T-cell (primary cell): ENCODE data around the gene GRHL1. TPM values are rescaled to one million over a fixed set of nuclear protein-coding genes. Genes with fewer than 3 reads are reported as not detected.
A peak's percentile ranks its signal among the peaks of the same experiment; 100 is the strongest.

Source experiments
- ATAC-seq, 4 experiments: fragments of 200-7000 bp in 3 of 4; fragments of 150-1000 bp in 1 of 4; cut with Tn5 transposase; replicated peaks in 1 of 4; 1 replicate in 3 of 4; 2 replicates in 1 of 4; pipeline ENCODE4 v1.10.0; 2021; ENCODE audit warnings: moderate library complexity in 3 of 4, mild to moderate bottlenecking in 2 of 4, moderate number of reproducible peaks in 1 of 4
- CTCF ChIA-PET, 2 donors: fragments of 300-600 bp; sonication (Branson Sonifier 250); formaldehyde crosslinking; loops; one replicate each; lab custom pipeline; 2022; ENCODE audit warnings: antibody characterized with exemption in 2 of 2; lab: Charles Lee
- POLR2A ChIA-PET, 2 donors: fragments of 300-600 bp; sonication (Branson Sonifier 250); formaldehyde crosslinking; loops; one replicate each; lab custom pipeline; 2022; ENCODE audit warnings: antibody characterized with exemption in 2 of 2; lab: Charles Lee
- DNase-seq, 35 experiments: peaks; one replicate each; pipeline versions ENCODE4 v3.0.0 to v3.0.0-alpha.2; 2013 to 2023
- H3K27ac ChIP-seq: one replicate; pipeline ENCODE4 v1.5.1; 2013; ENCODE audit warnings: low read length
- H3K27me3 ChIP-seq, 2 experiments: replicated peaks in 1 of 2; 1 replicate in 1 of 2; 2 replicates in 1 of 2; pipeline versions ENCODE4 v1.6.1 to v1.7.0; 2013; ENCODE audit warnings: low read length in 1 of 2, mixed read lengths in 1 of 2; ENCODE audit not compliant: control insufficient read depth in 2 of 2, insufficient read depth in 2 of 2; ENCODE audit errors: extremely low read depth in 1 of 2
- H3K36me3 ChIP-seq, 2 donors: 1 replicate in 1 of 2; 2 replicates in 1 of 2; pipeline versions ENCODE4 v1.6.1 to v1.7.0; 2013; ENCODE audit warnings: low read length in 1 of 2; ENCODE audit not compliant: control insufficient read depth in 2 of 2, insufficient read depth in 1 of 2; ENCODE audit errors: extremely low read depth in 1 of 2
- H3K4me1 ChIP-seq, 2 experiments: 1 replicate in 1 of 2; 2 replicates in 1 of 2; pipeline versions ENCODE4 v1.6.1 to v1.7.0; 2013; ENCODE audit warnings: low read length in 2 of 2, mixed read lengths in 1 of 2; ENCODE audit not compliant: insufficient read depth in 2 of 2, control insufficient read depth in 1 of 2; ENCODE audit errors: extremely low read depth in 1 of 2
- H3K4me3 ChIP-seq, 2 donors: 1 replicate in 1 of 2; 2 replicates in 1 of 2; pipeline versions ENCODE4 v1.5.1 to v1.7.0; 2013; ENCODE audit warnings: mild to moderate bottlenecking in 2 of 2, low read length in 1 of 2, moderate library complexity in 1 of 2; ENCODE audit not compliant: control insufficient read depth in 1 of 2; ENCODE audit errors: extremely low read depth in 1 of 2
- H3K9me3 ChIP-seq: 2 replicates; pipeline ENCODE4 v1.7.0; 2013
- H3K27ac Mint-ChIP-seq, 2 donors: one replicate each; pipeline ENCODE4 v1.8.0; 2020 to 2021; ENCODE audit warnings: mild to moderate bottlenecking in 2 of 2, mixed read lengths in 2 of 2
- H3K27me3 Mint-ChIP-seq, 2 donors: one replicate each; pipeline ENCODE4 v1.8.0; 2021 to 2022; ENCODE audit warnings: mixed read lengths in 2 of 2
- H3K36me3 Mint-ChIP-seq: one replicate; pipeline ENCODE4 v1.8.0; 2021; ENCODE audit warnings: mixed read lengths
- H3K4me1 Mint-ChIP-seq, 3 donors: one replicate each; pipeline ENCODE4 v1.8.0; 2020 to 2022; ENCODE audit warnings: mixed read lengths in 3 of 3, mild to moderate bottlenecking in 1 of 3
- H3K4me3 Mint-ChIP-seq, 3 donors: one replicate each; pipeline ENCODE4 v1.8.0; 2020 to 2022; ENCODE audit warnings: mild to moderate bottlenecking in 3 of 3, mixed read lengths in 3 of 3, moderate library complexity in 3 of 3
- H3K9me3 Mint-ChIP-seq, 3 donors: one replicate each; pipeline ENCODE4 v1.8.0; 2020 to 2022; ENCODE audit warnings: mixed read lengths in 3 of 3
- WGBS: methylation state at CpG from one replicate; pipeline ENCODE4 v1.1.5; 2013; ENCODE audit warnings: missing lambda C conversion rate; ENCODE audit not compliant: insufficient coverage; 5-methylcytosine and 5-hydroxymethylcytosine counted together
- total RNA-seq, 35 experiments: library from RNA in 6 of 35; stranded (reverse) in 6 of 35; fragments of 120-200 nt in 1 of 35; gene quantifications; one replicate each; pipeline versions ENCODE4 v1.2.1 to v1.2.4 and lab custom pipeline; 2013 to 2026

GRHL1 gene
- total RNA-seq, 5 donors from 2014 or later (not counting 1 experiment from before 2014, with no cell fraction given): 0.07 to 0.61 (median 0.43) TPM

DNA sequence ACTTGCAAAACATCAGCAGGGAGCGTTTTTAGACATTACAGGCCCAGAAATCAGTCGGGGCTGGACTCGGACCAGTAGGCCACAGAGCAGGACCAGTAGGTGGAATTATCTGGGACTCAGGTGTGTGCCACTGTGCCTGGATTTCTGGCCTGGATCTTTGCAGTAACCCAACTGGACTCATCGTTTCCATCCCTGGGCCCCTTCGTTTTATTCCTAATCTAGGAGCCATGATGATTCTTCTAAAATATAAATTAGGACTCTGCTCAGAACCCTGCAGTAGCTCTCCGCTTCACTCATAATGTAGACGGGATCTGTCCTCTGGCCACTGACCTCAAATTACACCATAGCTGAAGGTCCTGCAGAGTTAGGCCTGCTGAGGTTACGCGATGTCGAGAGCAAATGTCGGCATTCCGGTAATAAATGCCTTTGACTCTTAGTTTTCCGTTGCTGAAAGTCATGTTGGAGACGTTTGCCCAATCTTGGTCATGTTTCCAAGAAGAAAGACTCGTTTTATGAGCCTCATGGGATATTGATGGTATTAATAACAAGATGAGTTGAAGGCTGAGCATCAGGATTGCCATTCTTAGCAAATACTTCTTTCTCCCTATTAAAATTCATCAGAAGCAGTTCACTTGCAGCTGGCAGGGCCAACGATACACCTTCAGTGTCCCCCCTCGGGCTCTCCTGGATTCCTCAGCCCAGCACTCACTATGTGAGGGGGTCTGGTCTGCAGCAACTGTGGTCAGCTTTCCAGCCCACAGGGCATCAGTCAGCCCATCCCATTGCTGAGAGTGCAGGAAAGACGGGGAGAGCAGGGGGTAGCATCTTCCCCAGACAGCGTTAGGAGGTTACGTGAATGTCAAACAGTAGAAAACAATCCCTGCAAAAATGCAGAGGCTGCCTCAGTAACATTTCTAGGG, 52.0 kb downstream of the GRHL1 start:
- 90% methylated on average over 16 of the region's 20 CpGs for WGBS
- no peak overlapping the region for H3K27ac Mint-ChIP-seq
- ChIA-PET POLR2A (no interaction called here), CTCF (no interaction called here)
- Histone ChIP-seq H3K9me3 (no peaks in the 10 kb centered on the region), H3K4me1 (no peaks in the 10 kb centered on the region), H3K27me3 (peaks cover 0 to 18% of the 10 kb centered on the region in 2 experiments), H3K27ac (no peak overlapping the region), H3K36me3 (no peaks in the 10 kb centered on the region), H3K4me3 (no peak overlapping the region)
- DNase-seq (no peak), ATAC-seq (no peak)
- peaks cover 0 to 1% (median 0%) of the 10 kb centered on the region in 3 donors for H3K4me1 Mint-ChIP-seq
- no peaks in the 10 kb centered on the region for H3K36me3 Mint-ChIP-seq
- H3K4me3 Mint-ChIP-seq: no peak overlapping the region
- H3K9me3 Mint-ChIP-seq: no peaks in the 10 kb centered on the region
- H3K27me3 Mint-ChIP-seq: peaks cover 3 to 22% of the 10 kb centered on the region in 2 donors

DNA sequence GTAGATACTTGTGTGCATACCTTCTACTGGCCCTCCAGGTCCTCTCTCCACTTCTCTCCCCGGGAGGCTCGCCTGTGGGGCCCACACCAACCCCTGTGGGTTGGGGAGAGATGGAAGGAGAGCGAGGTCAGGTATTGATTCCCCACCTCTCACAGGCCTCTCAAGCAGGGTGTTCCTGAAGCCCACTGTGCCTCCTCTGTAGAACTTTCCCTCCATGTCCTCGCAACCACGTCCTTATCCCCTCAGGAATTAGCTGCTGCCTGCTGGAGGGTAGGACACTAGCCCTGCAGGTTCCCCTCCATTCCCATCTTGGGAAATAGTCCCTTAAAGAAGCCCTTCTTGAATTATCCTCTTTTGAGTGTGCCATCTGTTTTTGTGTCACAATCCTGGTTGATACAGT, 52.9 kb downstream of the GRHL1 start:
- H3K9me3 Mint-ChIP-seq: no peaks in the 10 kb centered on the region
- ATAC-seq: no peak

DNA sequence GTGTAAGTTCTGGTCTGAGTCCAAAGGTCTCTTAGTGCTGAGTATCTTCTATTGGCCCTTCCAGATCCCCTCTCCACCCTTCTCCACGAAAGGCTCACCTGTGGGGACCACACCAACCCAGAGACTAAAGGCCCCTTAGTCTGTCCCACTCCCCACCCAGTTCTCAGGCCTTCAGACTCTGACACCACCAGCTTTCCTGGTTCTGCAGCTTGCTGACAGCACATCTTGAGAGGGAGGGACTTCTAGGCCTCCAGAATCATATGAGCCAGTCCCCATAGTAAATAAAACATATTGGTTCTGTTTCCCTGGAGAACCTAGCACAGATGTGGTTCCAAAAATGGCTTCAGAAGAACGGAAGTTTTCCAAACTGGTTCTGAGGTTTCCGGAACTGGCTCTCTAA, 53.3 kb downstream of the GRHL1 start:
- Mint-ChIP-seq H3K9me3 (no peaks in the 10 kb centered on the region), H3K4me3 (no peak overlapping the region), H3K36me3 (no peaks in the 10 kb centered on the region), H3K27ac (no peak overlapping the region), H3K4me1 (peaks cover 0 to 1% (median 0%) of the 10 kb centered on the region in 3 donors), H3K27me3 (peaks cover 3 to 26% of the 10 kb centered on the region in 2 donors)
- Histone ChIP-seq H3K36me3 (no peaks in the 10 kb centered on the region), H3K9me3 (no peaks in the 10 kb centered on the region), H3K27me3 (peaks cover 0 to 25% of the 10 kb centered on the region in 2 experiments), H3K4me3 (no peak overlapping the region), H3K27ac (no peak overlapping the region), H3K4me1 (no peaks in the 10 kb centered on the region)
- CTCF ChIA-PET: no interaction called here
- ATAC-seq (no peak), DNase-seq (no peak)
- POLR2A ChIA-PET: no interaction called here
- no CpG with 5 or more reads among the region's 3 CpGs for WGBS

More for the DNA sequence above, 52.9 kb downstream of the GRHL1 start:
- H3K27me3 ChIP-seq: peaks cover 0 to 21% of the 10 kb centered on the region in 2 experiments
- DNase-seq: peak in 1 of 35 experiments; percentile 0
- no peaks in the 10 kb centered on the region for H3K4me1 ChIP-seq
- no peak overlapping the region for H3K27ac ChIP-seq
- ChIA-PET CTCF (no interaction called here), POLR2A (no interaction called here)
- Mint-ChIP-seq H3K27ac (no peak overlapping the region), H3K27me3 (peaks cover 3 to 26% of the 10 kb centered on the region in 2 donors), H3K36me3 (no peaks in the 10 kb centered on the region), H3K4me1 (peaks cover 0 to 1% (median 0%) of the 10 kb centered on the region in 3 donors), H3K4me3 (no peak overlapping the region)
- whole genome bisulfite sequencing: 86% methylated on average over 2 of the region's 5 CpGs
- H3K36me3 ChIP-seq: no peaks in the 10 kb centered on the region
- H3K9me3 ChIP-seq: no peaks in the 10 kb centered on the region
- H3K4me3 ChIP-seq: no peak overlapping the region

DNA sequence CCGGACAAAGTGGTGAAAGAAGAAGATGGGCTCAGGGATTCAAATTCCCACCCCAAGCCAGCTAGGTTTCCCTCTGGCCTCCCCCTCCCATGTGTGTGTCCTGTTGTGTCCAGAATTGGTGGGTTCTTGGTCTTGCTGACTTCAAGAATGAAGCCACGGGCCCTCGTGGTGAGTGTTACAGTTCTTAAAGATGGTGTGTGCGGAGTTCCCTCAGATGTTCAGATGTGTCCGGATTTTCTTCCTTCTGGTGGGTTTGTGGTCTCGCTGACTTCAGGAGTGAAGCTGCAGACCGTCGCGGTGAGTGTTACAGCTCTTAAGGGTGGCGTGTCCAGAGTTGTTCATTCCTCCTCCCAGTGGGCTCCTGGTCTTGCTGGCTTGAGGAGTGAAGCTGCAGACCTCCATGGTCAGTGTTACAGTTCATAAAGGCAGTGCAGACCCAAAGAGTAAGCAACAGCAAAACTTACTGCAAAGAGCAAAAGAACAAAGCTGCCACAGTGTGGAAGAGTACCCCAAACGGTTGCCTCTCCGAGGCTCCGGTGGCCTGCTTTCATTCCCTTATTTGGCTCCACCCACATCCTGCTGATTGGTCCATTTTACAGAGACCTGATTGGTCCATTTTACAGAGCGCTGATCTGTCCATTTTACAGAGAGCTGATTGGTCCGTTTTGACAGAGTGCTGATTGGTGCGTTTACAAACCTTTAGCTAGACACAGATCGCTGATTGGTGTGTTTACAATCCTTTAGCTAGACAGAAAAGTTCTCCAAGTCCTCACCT, 54.2 kb downstream of the GRHL1 start:
- CTCF ChIA-PET: interaction anchor here in 1 of 2 donors (1.0 kb wide), 1 partner anchor 21 kb away, joined by 3 read pairs; no protein-coding TSS in a partner anchor
- no peak overlapping the region for H3K27ac Mint-ChIP-seq
- H3K36me3 Mint-ChIP-seq: no peaks in the 10 kb centered on the region
- 89% methylated on average over 14 of the region's 17 CpGs for WGBS
- peaks cover 0 to 1% (median 0%) of the 10 kb centered on the region in 3 donors for H3K4me1 Mint-ChIP-seq
- ATAC-seq (no peak), DNase-seq (no peak)
- Histone ChIP-seq H3K9me3 (no peaks in the 10 kb centered on the region), H3K27me3 (peaks cover 0 to 29% of the 10 kb centered on the region in 2 experiments), H3K4me1 (no peaks in the 10 kb centered on the region), H3K36me3 (no peaks in the 10 kb centered on the region), H3K4me3 (no peak overlapping the region), H3K27ac (no peak overlapping the region)
- POLR2A ChIA-PET: interaction anchor here in 1 of 2 donors (0.6 kb wide), 1 partner anchor 9 kb away, joined by 3 read pairs; no protein-coding TSS in a partner anchor
- no peak overlapping the region for H3K4me3 Mint-ChIP-seq
- H3K9me3 Mint-ChIP-seq: no peaks in the 10 kb centered on the region
- peaks cover 6 to 26% of the 10 kb centered on the region in 2 donors for H3K27me3 Mint-ChIP-seq

DNA sequence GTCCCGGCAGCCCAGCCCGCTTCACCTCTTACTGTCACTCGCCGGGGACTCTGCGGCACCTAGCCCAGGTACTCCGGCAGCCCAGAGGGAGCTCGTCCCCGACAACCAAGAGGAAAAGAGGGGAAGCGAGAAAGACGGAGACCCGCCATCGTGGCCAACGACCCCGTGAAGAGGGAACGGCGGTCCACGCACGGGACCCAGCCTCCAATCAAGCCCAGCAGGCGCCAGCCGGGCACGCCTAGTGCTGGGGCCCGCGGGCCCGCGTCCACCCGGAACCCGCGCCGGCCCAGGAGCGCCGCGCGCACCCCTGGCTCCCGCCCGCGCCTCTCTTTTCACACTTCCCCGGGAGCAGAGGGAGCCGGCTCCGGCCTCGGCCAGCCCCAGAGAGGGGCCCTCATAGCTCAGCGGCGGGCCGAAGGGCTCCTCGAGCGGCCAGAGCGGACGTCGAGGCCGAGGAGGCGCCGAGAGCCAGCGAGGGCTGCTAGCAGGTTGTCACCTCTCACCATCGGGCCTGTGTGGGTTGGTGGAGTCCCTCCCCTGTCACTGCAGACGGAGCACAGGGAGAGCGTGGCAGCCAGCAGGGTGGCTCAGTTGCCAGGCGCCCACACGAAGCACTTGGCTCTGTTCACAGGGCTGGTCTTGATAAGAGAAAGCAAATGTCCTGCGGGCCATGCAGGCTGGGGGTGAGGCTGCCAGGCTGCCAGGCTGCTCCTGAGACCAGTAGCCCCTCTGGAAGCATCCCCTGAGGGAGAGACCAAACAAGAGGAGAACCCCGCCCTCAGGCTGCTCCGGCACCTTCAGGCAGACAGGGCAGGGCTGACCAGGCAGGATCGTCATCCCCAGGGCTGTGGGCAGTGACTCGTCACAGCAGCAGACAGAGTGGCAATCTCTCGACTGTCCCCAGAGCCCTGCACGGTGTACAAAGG, 55.0 kb downstream of the GRHL1 start:
- ATAC-seq (peak in 1 of 4 experiments; percentile 50), DNase-seq (no peak)
- H3K4me3 Mint-ChIP-seq: no peak overlapping the region
- 63% methylated on average over 50 of the region's 64 CpGs for WGBS
- H3K4me1 Mint-ChIP-seq: peaks cover 0 to 1% (median 0%) of the 10 kb centered on the region in 3 donors
- no peaks in the 10 kb centered on the region for H3K36me3 Mint-ChIP-seq
- H3K27me3 Mint-ChIP-seq: peaks cover 6 to 26% of the 10 kb centered on the region in 2 donors
- Histone ChIP-seq H3K4me1 (no peaks in the 10 kb centered on the region), H3K36me3 (no peaks in the 10 kb centered on the region), H3K27me3 (peaks cover 0 to 29% of the 10 kb centered on the region in 2 experiments), H3K9me3 (no peaks in the 10 kb centered on the region), H3K27ac (no peak overlapping the region), H3K4me3 (no peak overlapping the region)
- H3K27ac Mint-ChIP-seq: no peak overlapping the region
- CTCF ChIA-PET: interaction anchor here in 1 of 2 donors (1.0 kb wide), 1 partner anchor 22 kb away, joined by 3 read pairs; no protein-coding TSS in a partner anchor
- H3K9me3 Mint-ChIP-seq: no peaks in the 10 kb centered on the region
- POLR2A ChIA-PET: no interaction called here
